IPS-18a (cell line): ENCODE results near the gene FOXO3B.
"Not testable (repeated sequence)": the region's sequence is repeated elsewhere in the genome, so short reads cannot be mapped to it uniquely, and the experiment has no call there.

Experiments used
- H3K27ac ChIP-seq: one replicate; pipeline ENCODE4 v1.5.1; 2013; ENCODE audit warnings: low read length
- H3K27me3 ChIP-seq: one replicate; pipeline ENCODE4 v1.6.1; 2013; ENCODE audit warnings: mild to moderate bottlenecking, low read length; ENCODE audit not compliant: control insufficient read depth, insufficient read depth
- H3K36me3 ChIP-seq: one replicate; pipeline ENCODE4 v1.6.1; 2013; ENCODE audit warnings: low read depth, low read length; ENCODE audit not compliant: control insufficient read depth
- H3K4me1 ChIP-seq: one replicate; pipeline ENCODE4 v1.6.1; 2013; ENCODE audit warnings: low read depth, low read length; ENCODE audit not compliant: control insufficient read depth
- H3K4me3 ChIP-seq: one replicate; pipeline ENCODE4 v1.5.1; 2013; ENCODE audit warnings: low read length
- H3K9ac ChIP-seq: one replicate; pipeline ENCODE4 v1.6.1; 2013; ENCODE audit warnings: mild to moderate bottlenecking, low read length, moderate library complexity
- H3K9me3 ChIP-seq: one replicate; pipeline ENCODE4 v1.6.1; 2013; ENCODE audit warnings: low read depth, low read length; ENCODE audit not compliant: control insufficient read depth

Gene FOXO3B

DNA sequence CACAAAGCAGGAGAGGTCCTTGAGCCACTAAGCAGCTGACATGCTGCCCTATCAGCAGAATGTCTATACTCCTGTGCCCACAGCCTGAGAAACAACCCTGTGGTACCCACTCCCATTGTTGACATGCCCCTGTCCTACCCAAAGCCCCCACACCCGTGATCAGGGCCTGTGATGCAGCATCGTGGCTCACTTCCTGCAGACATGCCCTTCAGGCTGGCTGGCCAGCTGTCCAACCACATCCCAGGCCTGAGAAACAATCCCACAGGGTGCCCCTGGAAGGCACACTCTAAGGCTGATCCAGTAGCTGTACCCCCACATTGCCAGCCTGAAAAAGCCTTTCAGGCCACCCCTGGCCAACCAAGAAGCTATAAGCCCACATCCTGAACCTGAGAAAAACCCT is 13.0 kb upstream of the FOXO3B start:
- not testable (repeated sequence) for H3K4me3 ChIP-seq, H3K4me1 ChIP-seq, H3K9ac ChIP-seq, H3K9me3 ChIP-seq, H3K27me3 ChIP-seq, H3K27ac ChIP-seq, H3K36me3 ChIP-seq

GRCh38 chr17:18682668-18683067 is 554 bp upstream of the FOXO3B start:
- H3K9ac ChIP-seq, H3K27me3 ChIP-seq, H3K36me3 ChIP-seq, H3K4me1 ChIP-seq, H3K27ac ChIP-seq, H3K9me3 ChIP-seq: not testable (repeated sequence)
- H3K4me3 ChIP-seq = peak overlapping the region; percentile 24

DNA sequence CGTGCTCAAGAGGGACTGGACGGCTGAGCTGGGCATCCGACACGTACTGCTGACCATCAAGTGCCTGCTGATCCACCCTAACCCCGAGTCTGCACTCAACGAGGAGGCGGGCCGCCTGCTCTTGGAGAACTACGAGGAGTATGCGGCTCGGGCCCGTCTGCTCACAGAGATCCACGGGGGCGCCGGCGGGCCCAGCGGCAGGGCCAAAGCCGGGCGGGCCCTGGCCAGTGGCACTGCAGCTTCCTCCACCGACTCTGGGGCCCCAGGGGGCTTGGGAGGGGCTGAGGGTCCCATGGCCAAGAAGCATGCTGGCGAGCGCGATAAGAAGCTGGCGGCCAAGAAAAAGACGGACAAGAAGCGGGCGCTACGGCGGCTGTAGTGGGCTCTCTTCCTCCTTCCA is 4.7 kb downstream of the FOXO3B start:
- not testable (repeated sequence) for H3K27me3 ChIP-seq

GRCh38 chr17:18676928-18677327 is 5.2 kb downstream of the FOXO3B start:
- not testable (repeated sequence) for H3K4me1 ChIP-seq, H3K9ac ChIP-seq, H3K9me3 ChIP-seq, H3K27me3 ChIP-seq, H3K4me3 ChIP-seq, H3K36me3 ChIP-seq, H3K27ac ChIP-seq

More for the DNA sequence above, 4.7 kb downstream of the FOXO3B start:
- H3K9ac ChIP-seq, H3K36me3 ChIP-seq, H3K9me3 ChIP-seq, H3K4me3 ChIP-seq, H3K4me1 ChIP-seq, H3K27ac ChIP-seq: not testable (repeated sequence)

GRCh38 chr17:18672395-18673227 is 9.5 kb downstream of the FOXO3B start:
- Histone ChIP-seq H3K36me3 (peaks cover 26% of the 10 kb centered on the region), H3K9me3 (peaks cover 15% of the 10 kb centered on the region)
- not testable (repeated sequence) for H3K27me3 ChIP-seq, H3K4me3 ChIP-seq, H3K9ac ChIP-seq, H3K27ac ChIP-seq, H3K4me1 ChIP-seq

DNA sequence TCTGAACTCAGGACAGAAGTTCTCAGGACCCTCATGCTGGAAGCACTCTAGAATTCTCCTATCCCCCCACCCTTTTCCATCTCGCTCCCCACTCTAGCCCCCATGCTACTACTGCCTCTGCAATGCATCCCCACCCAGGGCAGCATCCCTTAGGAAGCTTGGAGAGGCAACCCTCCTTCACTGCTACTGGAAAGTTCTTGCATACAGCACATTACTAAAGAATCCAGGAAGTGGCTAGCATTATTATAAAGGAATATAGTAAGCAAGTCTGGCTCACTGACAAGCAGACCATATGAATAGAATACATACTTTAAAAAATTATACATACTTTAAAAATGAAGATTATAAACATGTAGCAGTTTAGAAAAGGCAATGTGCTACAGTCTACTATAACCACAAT is 13.5 kb downstream of the FOXO3B start:
- H3K36me3 ChIP-seq = peaks cover 23% of the 10 kb centered on the region
- H3K4me3 ChIP-seq, H3K9ac ChIP-seq, H3K4me1 ChIP-seq, H3K27ac ChIP-seq, H3K27me3 ChIP-seq: not testable (repeated sequence)
- H3K9me3 ChIP-seq = peaks cover 15% of the 10 kb centered on the region

GRCh38 chr17:18667535-18667934 is 14.6 kb downstream of the FOXO3B start:
- H3K4me1 ChIP-seq, H3K4me3 ChIP-seq, H3K27ac ChIP-seq, H3K27me3 ChIP-seq, H3K9ac ChIP-seq: not testable (repeated sequence)
- Histone ChIP-seq H3K36me3 (peaks cover 20% of the 10 kb centered on the region), H3K9me3 (peaks cover 15% of the 10 kb centered on the region)

DNA sequence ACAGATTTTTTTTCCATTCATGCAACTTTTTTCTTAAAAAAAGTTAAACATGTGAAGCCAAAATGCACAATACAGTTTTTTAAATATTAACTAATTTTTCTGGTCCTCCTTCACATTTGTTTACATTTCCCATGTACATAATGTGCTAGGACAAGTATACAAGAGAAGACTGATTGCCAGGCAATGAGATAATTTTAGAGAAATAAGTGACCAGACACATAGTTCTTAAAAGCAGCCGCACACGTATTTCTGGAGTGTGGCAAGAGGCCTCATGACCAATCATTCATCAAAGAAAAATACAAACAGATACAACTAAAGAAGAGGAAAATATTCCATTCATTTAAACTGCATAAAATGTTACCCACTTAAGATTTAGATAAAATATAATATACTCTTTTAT is 15.8 kb downstream of the FOXO3B start:
- H3K27ac ChIP-seq = not testable (repeated sequence)
- peaks cover 23% of the 10 kb centered on the region for H3K9me3 ChIP-seq

GRCh38 chr17:18661924-18662624 is 20.0 kb downstream of the FOXO3B start:
- not testable (repeated sequence) for H3K9ac ChIP-seq, H3K27me3 ChIP-seq, H3K36me3 ChIP-seq, H3K27ac ChIP-seq, H3K4me3 ChIP-seq, H3K4me1 ChIP-seq
- H3K9me3 ChIP-seq = peaks cover 10% of the 10 kb centered on the region

More for the DNA sequence above, 15.8 kb downstream of the FOXO3B start:
- H3K4me1 ChIP-seq, H3K9ac ChIP-seq, H3K4me3 ChIP-seq, H3K27me3 ChIP-seq: not testable (repeated sequence)
- peaks cover 17% of the 10 kb centered on the region for H3K36me3 ChIP-seq

GRCh38 chr17:18650094-18650493 is 32.0 kb downstream of the FOXO3B start:
- not testable (repeated sequence) for H3K9me3 ChIP-seq, H3K4me1 ChIP-seq, H3K36me3 ChIP-seq

GRCh38 chr17:18644291-18644690 is 37.8 kb downstream of the FOXO3B start, which contains the start of gene TBC1D28:
TSS of gene TBC1D28 (minus strand) at chr17:18644391. CDS start at chr17:18641352, 3,039 bp downstream.
- H3K27me3 ChIP-seq, H3K9me3 ChIP-seq, H3K4me1 ChIP-seq, H3K9ac ChIP-seq, H3K4me3 ChIP-seq, H3K36me3 ChIP-seq, H3K27ac ChIP-seq: not testable (repeated sequence)

More at GRCh38 chr17:18650094-18650493, 32.0 kb downstream of the FOXO3B start:
- not testable (repeated sequence) for H3K4me3 ChIP-seq, H3K27ac ChIP-seq, H3K27me3 ChIP-seq, H3K9ac ChIP-seq

DNA sequence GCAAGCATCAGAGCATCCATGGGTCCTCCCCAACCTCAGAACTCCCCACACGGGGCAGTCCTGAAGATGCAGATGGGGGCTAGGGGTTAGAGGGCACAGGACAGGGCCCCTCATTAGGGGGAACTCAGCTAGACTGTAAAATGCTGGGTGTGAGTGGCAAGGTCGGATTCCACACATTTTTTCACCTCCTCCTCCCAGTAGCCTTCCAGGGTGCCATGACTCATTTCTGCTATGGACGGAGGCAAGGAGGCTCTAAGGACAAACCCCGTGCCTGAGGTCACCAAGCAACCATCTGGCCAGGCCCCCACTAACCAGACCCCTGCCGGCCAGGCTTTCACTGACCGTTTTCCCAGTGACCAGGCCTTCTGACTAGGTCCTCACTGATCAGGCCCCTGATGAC is 39.0 kb downstream of the FOXO3B start:
- not testable (repeated sequence) for H3K9ac ChIP-seq, H3K36me3 ChIP-seq, H3K9me3 ChIP-seq, H3K27me3 ChIP-seq, H3K4me3 ChIP-seq, H3K27ac ChIP-seq, H3K4me1 ChIP-seq
